ENCODE data around the gene ZNF277.
"Not testable (repeated sequence)": the region's sequence is repeated elsewhere in the genome, so short reads cannot be mapped to it uniquely, and the experiment has no call there.

The ZNF277 gene

GRCh38 chr7:112290065-112290464 is 83.6 kb downstream of the ZNF277 start:
- peaks cover 5% of the 10 kb centered on the region for H3K4me1 Mint-ChIP-seq (ENCODE audit: low read depth)
- H3K27me3 Mint-ChIP-seq (ENCODE audit: low read depth): no peaks in the 10 kb centered on the region
- no peaks in the 10 kb centered on the region for H3K9me3 Mint-ChIP-seq
- H3K4me3 Mint-ChIP-seq: no peak overlapping the region
- DNase-seq (ENCODE audit: low spot score): no peak
- peaks cover 4% of the 10 kb centered on the region for H3K36me3 Mint-ChIP-seq (ENCODE audit: low read depth)
- H3K27ac Mint-ChIP-seq: no peak overlapping the region

GRCh38 chr7:112292162-112292561 is 85.7 kb downstream of the ZNF277 start:
- H3K36me3 Mint-ChIP-seq (ENCODE audit: low read depth): peaks cover 3% of the 10 kb centered on the region

DNA sequence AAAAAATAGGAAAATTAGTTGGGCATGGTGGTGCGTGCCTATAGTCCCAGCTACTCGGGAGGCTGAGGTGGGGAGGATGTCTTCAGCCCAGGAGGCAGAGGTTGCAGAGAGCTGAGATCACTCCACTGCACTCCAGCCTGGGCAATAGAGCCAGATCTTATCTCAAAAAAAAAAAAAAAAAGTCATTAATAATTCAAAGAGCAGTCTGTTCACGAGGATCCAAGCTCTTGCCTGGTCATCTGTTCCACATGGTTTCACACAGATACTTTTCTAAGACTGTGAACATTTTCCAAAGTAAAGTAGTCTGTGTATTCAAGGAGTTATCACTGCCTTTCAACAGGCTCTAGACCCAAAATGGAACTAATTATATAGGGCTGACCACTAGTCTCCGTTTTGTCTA is 86.9 kb downstream of the ZNF277 start:
- Mint-ChIP-seq H3K27me3 (ENCODE audit: low read depth) (no peaks in the 10 kb centered on the region), H3K9me3 (no peaks in the 10 kb centered on the region), H3K27ac (no peak overlapping the region), H3K36me3 (ENCODE audit: low read depth) (peaks cover 3% of the 10 kb centered on the region), H3K4me3 (no peak overlapping the region), H3K4me1 (ENCODE audit: low read depth) (no peaks in the 10 kb centered on the region)
- DNase-seq (ENCODE audit: low spot score): no peak

More at GRCh38 chr7:112292162-112292561, 85.7 kb downstream of the ZNF277 start:
- Mint-ChIP-seq H3K4me1 (ENCODE audit: low read depth) (no peaks in the 10 kb centered on the region), H3K27me3 (ENCODE audit: low read depth) (no peaks in the 10 kb centered on the region), H3K9me3 (no peaks in the 10 kb centered on the region), H3K27ac (no peak overlapping the region), H3K4me3 (no peak overlapping the region)
- no peak for DNase-seq (ENCODE audit: low spot score)

DNA sequence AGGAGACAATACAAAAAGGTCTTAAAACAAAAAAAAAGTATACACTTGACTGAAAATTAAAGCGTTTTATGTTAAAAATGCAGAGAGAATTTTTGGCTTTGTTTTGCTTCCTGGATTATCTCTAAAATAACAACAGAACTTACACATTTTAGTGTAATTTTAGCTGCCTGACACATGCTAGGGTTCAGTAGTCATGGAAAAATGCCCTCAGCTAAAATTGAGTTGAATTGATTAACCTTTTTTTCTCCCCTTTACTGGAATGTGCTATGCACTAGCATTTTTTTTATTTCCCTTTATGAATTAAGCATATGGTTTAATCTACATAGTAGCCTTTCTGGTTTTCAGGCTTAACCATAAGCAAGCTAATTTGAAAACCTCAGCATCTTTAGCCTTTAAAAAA is 89.9 kb downstream of the ZNF277 start:
- Mint-ChIP-seq H3K4me1 (ENCODE audit: low read depth) (no peaks in the 10 kb centered on the region), H3K9me3 (no peaks in the 10 kb centered on the region), H3K4me3 (no peak overlapping the region), H3K36me3 (ENCODE audit: low read depth) (no peaks in the 10 kb centered on the region), H3K27me3 (ENCODE audit: low read depth) (no peaks in the 10 kb centered on the region), H3K27ac (no peak overlapping the region)
- no peak for DNase-seq (ENCODE audit: low spot score)

DNA sequence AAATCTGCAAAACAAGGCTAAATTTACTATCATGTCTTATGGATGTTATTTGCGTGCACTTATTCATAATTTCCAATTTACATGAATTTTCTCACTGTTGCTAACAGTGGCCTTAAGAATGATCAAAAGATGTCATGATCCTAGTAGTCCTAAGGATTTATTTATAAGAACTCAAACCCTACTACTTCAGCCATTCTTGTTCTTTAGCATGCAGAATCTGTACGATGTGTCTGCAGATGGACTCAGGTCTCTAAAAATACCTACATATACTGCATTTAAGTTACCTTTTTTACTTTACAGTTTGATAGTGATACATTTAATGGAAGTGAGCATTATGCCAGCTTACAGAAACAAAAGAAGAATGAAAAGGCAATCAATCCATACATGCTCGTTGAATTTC is 91.2 kb downstream of the ZNF277 start:
- Mint-ChIP-seq H3K9me3 (no peaks in the 10 kb centered on the region), H3K27me3 (ENCODE audit: low read depth) (no peaks in the 10 kb centered on the region), H3K4me3 (no peak overlapping the region), H3K27ac (no peak overlapping the region), H3K4me1 (ENCODE audit: low read depth) (peaks cover 5% of the 10 kb centered on the region), H3K36me3 (ENCODE audit: low read depth) (no peaks in the 10 kb centered on the region)
- no peak for DNase-seq (ENCODE audit: low spot score)

DNA sequence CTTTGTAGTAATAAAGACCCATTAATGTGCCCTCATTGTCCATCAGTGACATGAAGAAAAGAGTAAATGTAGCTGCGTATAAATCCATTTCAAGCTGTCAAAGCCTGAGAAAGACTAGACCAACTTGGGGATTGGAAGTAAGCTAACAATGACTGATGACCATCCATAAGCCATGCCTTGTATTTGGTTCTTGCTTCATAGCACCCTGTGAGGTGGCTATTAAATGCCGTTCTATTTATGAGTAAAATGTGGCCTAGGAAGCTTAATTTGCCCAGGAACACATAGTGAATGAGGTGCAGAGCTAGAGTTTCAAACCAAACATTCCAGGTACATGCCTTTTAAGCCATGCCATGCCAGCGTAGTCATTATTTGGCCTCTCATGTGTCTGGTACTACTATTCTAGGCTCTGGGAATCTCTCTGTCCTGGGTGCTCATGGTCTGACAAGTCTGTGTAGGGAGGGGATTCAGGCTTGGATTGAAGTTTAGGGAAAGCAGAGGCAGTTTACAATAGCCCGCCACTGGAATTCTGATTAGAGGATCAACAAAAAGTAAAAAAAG is 92.1 kb downstream of the ZNF277 start:
- Mint-ChIP-seq H3K4me1 (ENCODE audit: low read depth) (peaks cover 6% of the 10 kb centered on the region), H3K4me3 (no peak overlapping the region), H3K27me3 (ENCODE audit: low read depth) (no peaks in the 10 kb centered on the region), H3K9me3 (no peaks in the 10 kb centered on the region), H3K36me3 (ENCODE audit: low read depth) (no peaks in the 10 kb centered on the region), H3K27ac (no peak overlapping the region)
- DNase-seq (ENCODE audit: low spot score): no peak

- Mint-ChIP-seq H3K9me3 (no peaks in the 10 kb centered on the region), H3K36me3 (ENCODE audit: low read depth) (no peaks in the 10 kb centered on the region), H3K27me3 (ENCODE audit: low read depth) (no peaks in the 10 kb centered on the region), H3K27ac (no peak overlapping the region), H3K4me1 (ENCODE audit: low read depth) (peaks cover 6% of the 10 kb centered on the region), H3K4me3 (no peak overlapping the region)
- no peak for DNase-seq (ENCODE audit: low spot score)
Observed at GRCh38 chr7:112300072-112300471, 93.6 kb downstream of the ZNF277 start.

GRCh38 chr7:112300831-112301407 is 94.4 kb downstream of the ZNF277 start:
- no peak overlapping the region for H3K27ac Mint-ChIP-seq
- H3K4me1 Mint-ChIP-seq (ENCODE audit: low read depth): peaks cover 6% of the 10 kb centered on the region
- no peaks in the 10 kb centered on the region for H3K9me3 Mint-ChIP-seq
- no peaks in the 10 kb centered on the region for H3K27me3 Mint-ChIP-seq (ENCODE audit: low read depth)
- no peak overlapping the region for H3K4me3 Mint-ChIP-seq
- no peaks in the 10 kb centered on the region for H3K36me3 Mint-ChIP-seq (ENCODE audit: low read depth)
- no peak for DNase-seq (ENCODE audit: low spot score)

GRCh38 chr7:112302566-112302965 is 96.1 kb downstream of the ZNF277 start:
- Mint-ChIP-seq H3K9me3 (no peaks in the 10 kb centered on the region), H3K36me3 (ENCODE audit: low read depth) (peaks cover under 1% of the 10 kb centered on the region), H3K4me3 (no peak overlapping the region), H3K27me3 (ENCODE audit: low read depth) (no peaks in the 10 kb centered on the region), H3K27ac (no peak overlapping the region), H3K4me1 (ENCODE audit: low read depth) (peaks cover 6% of the 10 kb centered on the region)
- DNase-seq (ENCODE audit: low spot score): no peak

GRCh38 chr7:112306903-112307302 is 100.4 kb downstream of the ZNF277 start:
- H3K4me1 Mint-ChIP-seq (ENCODE audit: low read depth): peaks cover 6% of the 10 kb centered on the region
- no peak overlapping the region for H3K27ac Mint-ChIP-seq
- no peaks in the 10 kb centered on the region for H3K27me3 Mint-ChIP-seq (ENCODE audit: low read depth)
- H3K9me3 Mint-ChIP-seq: peaks cover 5% of the 10 kb centered on the region
- DNase-seq (ENCODE audit: low spot score): no peak
- no peak overlapping the region for H3K4me3 Mint-ChIP-seq
- H3K36me3 Mint-ChIP-seq (ENCODE audit: low read depth): peaks cover 9% of the 10 kb centered on the region

GRCh38 chr7:112307506-112307905 is 101.0 kb downstream of the ZNF277 start:
- no peak overlapping the region for H3K27ac Mint-ChIP-seq
- H3K4me3 Mint-ChIP-seq: no peak overlapping the region
- DNase-seq (ENCODE audit: low spot score): no peak
- peaks cover 5% of the 10 kb centered on the region for H3K9me3 Mint-ChIP-seq
- H3K4me1 Mint-ChIP-seq (ENCODE audit: low read depth): peaks cover 3% of the 10 kb centered on the region
- H3K36me3 Mint-ChIP-seq (ENCODE audit: low read depth): peaks cover 9% of the 10 kb centered on the region
- H3K27me3 Mint-ChIP-seq (ENCODE audit: low read depth): no peaks in the 10 kb centered on the region

GRCh38 chr7:112308974-112309373 is 102.5 kb downstream of the ZNF277 start:
- H3K27me3 Mint-ChIP-seq (ENCODE audit: low read depth): no peaks in the 10 kb centered on the region
- peaks cover 5% of the 10 kb centered on the region for H3K9me3 Mint-ChIP-seq
- no peak overlapping the region for H3K4me3 Mint-ChIP-seq
- no peaks in the 10 kb centered on the region for H3K4me1 Mint-ChIP-seq (ENCODE audit: low read depth)
- no peak for DNase-seq (ENCODE audit: low spot score)
- H3K27ac Mint-ChIP-seq: no peak overlapping the region
- peaks cover 9% of the 10 kb centered on the region for H3K36me3 Mint-ChIP-seq (ENCODE audit: low read depth)

- H3K9me3 Mint-ChIP-seq, H3K4me3 Mint-ChIP-seq: not testable (repeated sequence)
- peaks cover 12% of the 10 kb centered on the region for H3K36me3 Mint-ChIP-seq (ENCODE audit: low read depth)
Observed at GRCh38 chr7:112316803-112317202, 110.3 kb downstream of the ZNF277 start.

DNA sequence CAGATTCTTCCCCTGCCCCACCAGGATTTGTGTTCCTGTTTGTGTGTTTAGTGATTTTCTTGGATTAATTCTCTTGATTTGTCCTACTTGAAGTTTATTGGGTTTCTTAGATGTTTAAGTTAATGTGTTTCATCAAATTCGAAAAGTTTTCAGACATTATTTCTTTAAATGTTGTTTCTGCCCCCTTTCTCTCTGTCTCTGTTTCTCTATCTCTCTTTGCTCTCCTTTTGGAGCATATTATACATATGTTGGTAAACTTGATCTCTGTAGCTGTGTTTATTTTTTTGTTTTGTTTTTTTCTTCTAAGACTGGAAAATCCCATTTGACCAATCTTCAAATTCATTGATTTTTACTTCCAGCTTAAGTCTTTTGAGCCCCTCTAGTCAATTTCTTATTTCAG is 115.6 kb downstream of the ZNF277 start:
- Mint-ChIP-seq H3K4me1 (ENCODE audit: low read depth) (no peaks in the 10 kb centered on the region), H3K9me3 (peaks cover 11% of the 10 kb centered on the region), H3K27ac (no peak overlapping the region), H3K27me3 (ENCODE audit: low read depth) (no peaks in the 10 kb centered on the region), H3K4me3 (no peak overlapping the region), H3K36me3 (ENCODE audit: low read depth) (peaks cover 31% of the 10 kb centered on the region)
- DNase-seq (ENCODE audit: low spot score): no peak

More at GRCh38 chr7:112316803-112317202, 110.3 kb downstream of the ZNF277 start:
- not testable (repeated sequence) for H3K27ac Mint-ChIP-seq; H3K4me1 Mint-ChIP-seq (ENCODE audit: low read depth); H3K27me3 Mint-ChIP-seq (ENCODE audit: low read depth); DNase-seq (ENCODE audit: low spot score)

- DNase-seq (ENCODE audit: low spot score): no peak
- H3K36me3 Mint-ChIP-seq (ENCODE audit: low read depth): peaks cover 24% of the 10 kb centered on the region
- no peak overlapping the region for H3K4me3 Mint-ChIP-seq
- H3K27ac Mint-ChIP-seq: no peak overlapping the region
- no peaks in the 10 kb centered on the region for H3K27me3 Mint-ChIP-seq (ENCODE audit: low read depth)
- H3K4me1 Mint-ChIP-seq (ENCODE audit: low read depth): no peaks in the 10 kb centered on the region
- H3K9me3 Mint-ChIP-seq: no peaks in the 10 kb centered on the region
Observed at GRCh38 chr7:112327566-112327965, 121.1 kb downstream of the ZNF277 start.
